PFSK-1 (cell line): ENCODE measurements around the gene DGKB.

Source experiments
- POLR2AphosphoS5 ChIP-seq: IDR thresholded peaks from 2 replicates; pipeline ENCODE4 v1.6.1; 2012; ENCODE audit warnings: low read depth, mild to moderate bottlenecking, control low read depth, low read length, moderate library complexity
- REST ChIP-seq, 2 experiments: IDR thresholded peaks; 2 replicates each; pipeline versions ENCODE4 v1.6.1 to v1.8.0; 2011 to 2012; ENCODE audit warnings: low read depth in 2 of 2, low read length in 2 of 2, control low read depth in 1 of 2, inconsistent platforms in 1 of 2, mild to moderate bottlenecking in 1 of 2, moderate library complexity in 1 of 2; ENCODE audit not compliant: insufficient read depth in 1 of 2
- SIN3A ChIP-seq: IDR thresholded peaks from 2 replicates; pipeline ENCODE4 v1.6.1; 2012; ENCODE audit warnings: mild to moderate bottlenecking, low read length, moderate library complexity, borderline replicate concordance; ENCODE audit not compliant: insufficient read depth
- TAF1 ChIP-seq: IDR thresholded peaks from 2 replicates; pipeline ENCODE4 v1.6.1; 2012; ENCODE audit warnings: low read length, control low read depth, borderline replicate concordance; ENCODE audit not compliant: insufficient read depth

DNA sequence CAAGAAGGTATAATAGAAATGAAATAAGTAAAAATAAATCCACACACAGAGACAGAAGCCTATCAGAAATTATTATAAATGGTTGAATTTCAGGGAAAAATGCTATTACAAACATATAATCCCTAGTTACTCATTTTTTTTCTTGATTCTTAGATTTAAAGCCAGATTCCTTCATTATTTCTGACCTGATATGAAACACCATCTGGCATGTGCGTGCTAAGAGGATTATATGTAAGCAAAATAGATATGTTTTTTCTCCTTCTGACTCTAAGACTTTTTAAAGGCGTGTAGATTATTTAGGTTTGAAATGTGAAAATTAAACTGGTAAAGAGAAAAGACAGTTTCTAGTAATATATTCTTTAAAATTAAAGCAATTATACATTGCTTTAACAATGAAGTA lies 676.4 kb downstream of the DGKB start:
- TF ChIP-seq POLR2AphosphoS5 (no peak), REST (IDR thresholded peaks at IDR 0.05; ENCODE audit: insufficient read depth in 1 of 2, low read depth in 2 of 2, low read length in 2 of 2) (no peak), TAF1 (no peak), SIN3A (no peak)
